Measurements from ENCODE around the gene LGMN. TPM values are rescaled to one million over a fixed set of nuclear protein-coding genes. Genes with fewer than 3 reads are reported as not detected.

The LGMN gene
- total and polyA plus RNA-seq, 4 donors = 86.0 to 164 (median 97.8) TPM

DNA sequence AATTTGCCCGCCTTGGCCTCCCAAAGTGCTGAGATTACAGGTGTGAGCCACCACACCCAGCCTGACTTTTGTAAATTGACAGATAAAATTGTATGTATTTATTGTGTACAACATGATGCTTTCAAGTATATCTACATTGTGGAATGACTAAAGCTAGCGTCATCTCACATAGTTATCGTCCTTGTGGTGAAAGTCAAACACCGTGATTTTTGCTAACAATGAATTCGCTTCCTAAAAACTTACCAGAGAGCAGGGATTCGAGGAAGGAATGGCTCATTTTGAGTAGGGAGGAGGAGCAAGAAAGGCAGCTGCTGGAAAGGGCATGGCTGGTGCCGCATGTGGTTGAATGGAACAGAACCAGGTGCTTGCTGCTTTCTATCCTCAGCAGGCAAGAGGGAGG lies 85.4 kb downstream of the LGMN start:
- Histone ChIP-seq H3K4me3 (ENCODE audit: low read length in 2 of 2) (no peak overlapping the region), H3K27me3 (ENCODE audit: control insufficient read depth in 1 of 2, insufficient read depth in 2 of 2, low read length in 1 of 2) (no peaks in the 10 kb centered on the region), H3K4me1 (ENCODE audit: control insufficient read depth in 1 of 2, insufficient read depth in 2 of 2, low read length in 2 of 2) (no peaks in the 10 kb centered on the region), H3K9me3 (ENCODE audit: control insufficient read depth, low read length) (no peaks in the 10 kb centered on the region), H3K36me3 (ENCODE audit: control insufficient read depth in 1 of 2, insufficient read depth in 2 of 2, low read length in 1 of 2) (peaks cover 0 to 2% of the 10 kb centered on the region in 2 donors), H3K27ac (ENCODE audit: low read depth in 1 of 2, low read length in 2 of 2) (no peak overlapping the region)
- WGBS, 2 donors = 91 to 93% methylated on average over 7 of the region's 7 CpGs
- DNase-seq (no peak), ATAC-seq (ENCODE audit: low FRiP score) (no peak)
- intact Hi-C loops (cut with DNase I) = no loop called here

DNA sequence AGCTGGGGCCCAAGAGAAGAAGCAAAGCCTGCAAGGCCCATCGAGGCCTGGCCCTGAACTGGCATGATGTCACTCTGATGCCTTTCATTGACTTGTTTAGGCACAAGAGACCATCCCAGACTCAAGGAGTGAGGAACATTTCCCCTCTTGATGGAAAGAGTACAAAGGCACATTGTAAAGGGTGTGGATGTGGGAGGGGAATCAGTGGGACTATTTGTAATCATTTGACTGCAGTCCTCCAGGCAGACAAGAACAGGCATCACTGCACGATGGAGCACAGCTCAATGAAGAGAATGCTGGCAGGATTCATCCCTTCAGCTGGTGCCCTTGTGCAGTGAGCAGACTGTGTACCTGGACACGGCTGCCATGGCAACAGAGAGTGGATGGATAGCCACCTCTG lies 87.9 kb downstream of the LGMN start:
- H3K4me1 ChIP-seq (ENCODE audit: control insufficient read depth in 1 of 2, insufficient read depth in 2 of 2, low read length in 2 of 2) = no peaks in the 10 kb centered on the region
- H3K27ac ChIP-seq (ENCODE audit: low read depth in 1 of 2, low read length in 2 of 2) = no peak overlapping the region

GRCh38 chr14:92659765-92660561 lies 88.5 kb downstream of the LGMN start:
- Histone ChIP-seq H3K9me3 (ENCODE audit: control insufficient read depth, low read length) (no peaks in the 10 kb centered on the region), H3K27ac (ENCODE audit: low read depth in 1 of 2, low read length in 2 of 2) (no peak overlapping the region), H3K4me3 (ENCODE audit: low read length in 2 of 2) (no peak overlapping the region), H3K27me3 (ENCODE audit: control insufficient read depth in 1 of 2, insufficient read depth in 2 of 2, low read length in 1 of 2) (no peaks in the 10 kb centered on the region), H3K4me1 (ENCODE audit: control insufficient read depth in 1 of 2, insufficient read depth in 2 of 2, low read length in 2 of 2) (no peaks in the 10 kb centered on the region), H3K36me3 (ENCODE audit: control insufficient read depth in 1 of 2, insufficient read depth in 2 of 2, low read length in 1 of 2) (peaks cover 0 to 2% of the 10 kb centered on the region in 2 donors)
- intact Hi-C loops (cut with DNase I) = no loop called here
- WGBS, 2 donors = 75 to 78% methylated on average over 11 of the region's 11 CpGs
- DNase-seq (peak in 1 of 2 donors; percentile 83), ATAC-seq (ENCODE audit: low FRiP score) (peak; percentile 23)

More for the DNA sequence above, 87.9 kb downstream of the LGMN start:
- Histone ChIP-seq H3K36me3 (ENCODE audit: control insufficient read depth in 1 of 2, insufficient read depth in 2 of 2, low read length in 1 of 2) (peaks cover 0 to 2% of the 10 kb centered on the region in 2 donors), H3K9me3 (ENCODE audit: control insufficient read depth, low read length) (no peaks in the 10 kb centered on the region), H3K4me3 (ENCODE audit: low read length in 2 of 2) (no peak overlapping the region), H3K27me3 (ENCODE audit: control insufficient read depth in 1 of 2, insufficient read depth in 2 of 2, low read length in 1 of 2) (no peaks in the 10 kb centered on the region)
- DNase-seq (peak in 1 of 2 donors; percentile 36), ATAC-seq (ENCODE audit: low FRiP score) (no peak)
- 76 to 80% methylated on average over 3 of the region's 3 CpGs for WGBS, 2 donors
- intact Hi-C loops (cut with DNase I) = no loop called here

GRCh38 chr14:92658684-92659083 lies 89.7 kb downstream of the LGMN start:
- Histone ChIP-seq H3K27ac (ENCODE audit: low read depth in 1 of 2, low read length in 2 of 2) (no peak overlapping the region), H3K27me3 (ENCODE audit: control insufficient read depth in 1 of 2, insufficient read depth in 2 of 2, low read length in 1 of 2) (no peaks in the 10 kb centered on the region), H3K36me3 (ENCODE audit: control insufficient read depth in 1 of 2, insufficient read depth in 2 of 2, low read length in 1 of 2) (peaks cover 0 to 2% of the 10 kb centered on the region in 2 donors), H3K4me3 (ENCODE audit: low read length in 2 of 2) (no peak overlapping the region), H3K4me1 (ENCODE audit: control insufficient read depth in 1 of 2, insufficient read depth in 2 of 2, low read length in 2 of 2) (no peaks in the 10 kb centered on the region), H3K9me3 (ENCODE audit: control insufficient read depth, low read length) (no peaks in the 10 kb centered on the region)
- ATAC-seq (ENCODE audit: low FRiP score) = no peak
- intact Hi-C loops (cut with DNase I) = no loop called here
- DNase-seq = no peak

- H3K27ac ChIP-seq (ENCODE audit: low read depth in 1 of 2, low read length in 2 of 2) = no peak overlapping the region
- 86 to 88% methylated on average over 13 of the region's 13 CpGs for WGBS, 2 donors
- H3K9me3 ChIP-seq (ENCODE audit: control insufficient read depth, low read length) = no peaks in the 10 kb centered on the region
- intact Hi-C loops (cut with DNase I) = no loop called here
- ATAC-seq (ENCODE audit: low FRiP score) (no peak), DNase-seq (no peak)
- H3K36me3 ChIP-seq (ENCODE audit: control insufficient read depth in 1 of 2, insufficient read depth in 2 of 2, low read length in 1 of 2) = peaks cover 0 to 3% of the 10 kb centered on the region in 2 donors
- no peaks in the 10 kb centered on the region for H3K27me3 ChIP-seq (ENCODE audit: control insufficient read depth in 1 of 2, insufficient read depth in 2 of 2, low read length in 1 of 2)
- H3K4me1 ChIP-seq (ENCODE audit: control insufficient read depth in 1 of 2, insufficient read depth in 2 of 2, low read length in 2 of 2) = no peaks in the 10 kb centered on the region
- no peak overlapping the region for H3K4me3 ChIP-seq (ENCODE audit: low read length in 2 of 2)
Observed at GRCh38 chr14:92658160-92658559, 90.3 kb downstream of the LGMN start.

DNA sequence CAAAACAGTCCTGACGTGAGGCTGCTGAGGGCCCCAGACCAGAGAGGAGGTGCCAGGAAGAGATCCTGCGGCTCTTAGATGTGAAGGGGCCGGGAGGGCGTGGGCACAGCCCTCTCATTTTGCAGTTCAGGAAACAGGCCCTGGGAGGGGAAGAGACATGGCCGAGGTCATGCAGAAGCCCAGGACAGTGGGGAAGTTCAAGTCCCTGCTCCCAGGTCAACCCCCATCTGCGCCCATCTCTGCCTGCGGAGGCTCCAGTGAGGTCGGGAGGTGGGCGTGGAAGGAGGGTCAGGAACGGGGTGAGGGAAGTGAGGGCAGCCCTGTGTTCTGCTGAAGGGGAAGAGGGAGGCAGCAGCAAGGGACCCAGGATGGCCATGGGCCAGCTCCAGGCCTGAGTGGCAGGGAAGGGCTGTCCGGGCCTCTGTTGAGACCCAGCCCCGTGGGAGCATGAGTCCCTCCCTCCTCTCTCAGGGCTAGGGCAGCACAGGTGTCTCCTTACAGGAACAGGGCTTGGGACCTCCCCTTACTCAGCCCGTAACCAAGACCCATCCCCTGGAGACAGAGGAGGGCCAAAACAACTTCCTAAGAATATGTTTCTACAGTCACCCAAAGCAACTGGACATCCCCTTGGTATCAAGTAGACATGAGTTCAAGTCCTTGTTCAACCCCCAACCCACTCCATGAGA lies 90.8 kb downstream of the LGMN start:
- H3K36me3 ChIP-seq (ENCODE audit: control insufficient read depth in 1 of 2, insufficient read depth in 2 of 2, low read length in 1 of 2) = peaks cover 0 to 6% of the 10 kb centered on the region in 2 donors
- ATAC-seq (ENCODE audit: low FRiP score) = no peak
- intact Hi-C loops (cut with DNase I) = no loop called here
- H3K4me1 ChIP-seq (ENCODE audit: control insufficient read depth in 1 of 2, insufficient read depth in 2 of 2, low read length in 2 of 2) = no peaks in the 10 kb centered on the region
- H3K4me3 ChIP-seq (ENCODE audit: low read length in 2 of 2) = no peak overlapping the region
- peak; percentile 80 to 87 for DNase-seq
- WGBS, 2 donors = 73 to 78% methylated on average over 12 to 13 of the region's 13 CpGs
- no peak overlapping the region for H3K27ac ChIP-seq (ENCODE audit: low read depth in 1 of 2, low read length in 2 of 2)
- no peaks in the 10 kb centered on the region for H3K27me3 ChIP-seq (ENCODE audit: control insufficient read depth in 1 of 2, insufficient read depth in 2 of 2, low read length in 1 of 2)
- no peaks in the 10 kb centered on the region for H3K9me3 ChIP-seq (ENCODE audit: control insufficient read depth, low read length)

DNA sequence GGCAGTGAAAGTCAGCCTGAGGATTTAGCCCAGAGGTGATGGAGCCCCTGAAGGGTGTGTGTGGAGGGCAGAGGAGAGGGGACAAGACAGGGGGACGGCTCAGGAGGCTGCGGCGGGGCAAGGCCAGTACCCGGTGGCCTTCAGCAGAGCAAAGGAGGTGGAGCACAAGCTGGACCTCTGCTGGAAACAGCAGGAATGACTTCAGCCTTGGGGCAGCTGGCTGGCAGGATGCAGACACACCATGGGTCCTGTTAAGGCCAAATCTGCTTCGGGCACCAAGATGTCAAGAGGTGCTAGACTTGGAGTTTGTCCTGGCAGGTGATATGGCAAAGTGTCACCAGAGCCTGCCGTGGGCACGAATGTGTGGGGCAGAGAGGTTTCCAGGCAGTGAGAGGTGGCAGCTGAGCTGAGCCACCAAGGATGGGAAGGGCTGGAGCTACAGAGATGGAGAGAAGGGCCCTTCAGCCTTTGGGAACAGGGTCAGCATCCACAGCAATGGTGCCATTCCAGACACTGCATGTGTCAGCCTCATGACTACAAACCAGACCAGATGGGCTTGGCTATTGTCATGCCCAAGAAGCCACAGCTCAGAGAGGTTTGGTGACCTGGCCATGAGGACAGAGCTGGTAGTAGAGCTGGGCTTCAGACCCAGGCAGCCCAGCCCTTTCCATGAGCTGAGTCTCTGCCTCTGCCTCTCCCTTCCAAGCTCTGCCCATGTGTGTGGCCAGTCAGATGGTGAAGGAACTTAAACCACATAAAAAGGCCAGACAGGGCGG lies 91.9 kb downstream of the LGMN start:
- 71 to 73% methylated on average over 8 of the region's 8 CpGs for WGBS, 2 donors
- no peaks in the 10 kb centered on the region for H3K27me3 ChIP-seq (ENCODE audit: control insufficient read depth in 1 of 2, insufficient read depth in 2 of 2, low read length in 1 of 2)
- no peak overlapping the region for H3K4me3 ChIP-seq (ENCODE audit: low read length in 2 of 2)
- no peaks in the 10 kb centered on the region for H3K9me3 ChIP-seq (ENCODE audit: control insufficient read depth, low read length)
- intact Hi-C loops (cut with DNase I) = no loop called here
- H3K27ac ChIP-seq (ENCODE audit: low read depth in 1 of 2, low read length in 2 of 2) = no peak overlapping the region
- H3K4me1 ChIP-seq (ENCODE audit: control insufficient read depth in 1 of 2, insufficient read depth in 2 of 2, low read length in 2 of 2) = no peaks in the 10 kb centered on the region
- DNase-seq = peak in 1 of 2 donors; percentile 65
- H3K36me3 ChIP-seq (ENCODE audit: control insufficient read depth in 1 of 2, insufficient read depth in 2 of 2, low read length in 1 of 2) = peaks cover 0 to 6% of the 10 kb centered on the region in 2 donors
- ATAC-seq (ENCODE audit: low FRiP score) = no peak

DNA sequence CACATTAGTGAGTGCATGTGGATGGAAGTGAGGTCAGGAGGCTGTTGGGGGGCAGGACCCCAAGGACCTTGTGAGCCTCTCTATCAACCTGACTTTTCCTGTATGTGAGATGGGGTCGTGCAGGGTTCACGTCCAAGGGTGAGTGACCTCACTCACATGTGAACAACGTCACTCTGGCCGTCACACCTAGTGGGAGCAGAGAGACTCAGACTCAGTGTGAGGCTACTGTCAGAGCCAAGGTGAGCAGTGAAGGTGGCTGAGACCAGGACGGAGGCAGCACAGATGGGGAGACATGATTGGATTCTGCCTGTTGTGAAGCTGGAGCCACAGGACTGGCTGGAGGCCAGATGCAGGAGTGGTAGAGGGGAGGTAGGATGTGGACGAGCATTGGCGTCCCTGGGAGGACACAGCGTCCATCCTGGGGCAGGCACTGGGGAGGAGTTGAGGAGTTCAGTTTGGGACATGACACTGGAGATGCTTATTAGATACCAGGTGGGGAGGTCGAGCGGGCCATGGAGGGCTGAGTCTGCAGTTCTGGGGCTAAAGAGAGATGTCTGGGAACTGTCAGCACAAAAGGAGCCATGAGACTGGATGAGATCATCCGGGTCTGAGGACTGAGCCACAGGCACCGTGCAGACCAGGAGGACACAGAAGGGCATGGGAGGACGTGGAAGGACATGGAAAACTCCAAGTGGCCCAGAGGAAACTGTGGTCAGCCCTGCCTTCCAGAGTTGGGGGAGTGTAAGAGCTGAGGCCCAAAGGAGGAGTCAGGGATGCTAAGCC lies 92.8 kb downstream of the LGMN start:
- Histone ChIP-seq H3K9me3 (ENCODE audit: control insufficient read depth, low read length) (no peaks in the 10 kb centered on the region), H3K27me3 (ENCODE audit: control insufficient read depth in 1 of 2, insufficient read depth in 2 of 2, low read length in 1 of 2) (no peaks in the 10 kb centered on the region), H3K4me1 (ENCODE audit: control insufficient read depth in 1 of 2, insufficient read depth in 2 of 2, low read length in 2 of 2) (no peaks in the 10 kb centered on the region), H3K36me3 (ENCODE audit: control insufficient read depth in 1 of 2, insufficient read depth in 2 of 2, low read length in 1 of 2) (peaks cover 0 to 4% of the 10 kb centered on the region in 2 donors), H3K4me3 (ENCODE audit: low read length in 2 of 2) (no peak overlapping the region), H3K27ac (ENCODE audit: low read depth in 1 of 2, low read length in 2 of 2) (no peak overlapping the region)
- WGBS, 2 donors = 81 to 83% methylated on average over 13 of the region's 13 CpGs
- ATAC-seq (ENCODE audit: low FRiP score) (no peak), DNase-seq (peak in 1 of 2 donors; percentile 68)
- intact Hi-C loops (cut with DNase I) = no loop called here

Data from aorta (tissue), 5 donors.